Type B pancreatic cell (in vitro differentiated cells): ENCODE results near the gene CFAP97. TPM values are rescaled to one million over a fixed set of nuclear protein-coding genes. Genes with fewer than 3 reads are reported as not detected.
"Not testable (repeated sequence)": the region's sequence is repeated elsewhere in the genome, so short reads cannot be mapped to it uniquely, and the experiment has no call there.

Experiments
- DNase-seq: peaks from one replicate; pipeline ENCODE4 v3.0.0; 2021; ENCODE audit warnings: mixed read lengths; ENCODE audit not compliant: unreplicated experiment; ENCODE audit errors: extremely low spot score
- H3K27ac Mint-ChIP-seq: 2 replicates; pipeline ENCODE4 v1.8.0; 2021; ENCODE audit warnings: mild to moderate bottlenecking, mixed read lengths
- H3K27me3 Mint-ChIP-seq: 2 replicates; pipeline ENCODE4 v1.8.0; 2021; ENCODE audit warnings: mixed read lengths
- H3K36me3 Mint-ChIP-seq: 2 replicates; pipeline ENCODE4 v1.8.0; 2021; ENCODE audit warnings: mixed read lengths
- H3K4me1 Mint-ChIP-seq: one replicate; pipeline ENCODE4 v1.8.0; 2021; ENCODE audit warnings: mixed read lengths; ENCODE audit not compliant: unreplicated experiment
- H3K4me3 Mint-ChIP-seq: 2 replicates; pipeline ENCODE4 v1.8.0; 2021; ENCODE audit warnings: mild to moderate bottlenecking, mixed read lengths
- H3K9me3 Mint-ChIP-seq: 2 replicates; pipeline ENCODE4 v1.8.0; 2021; ENCODE audit warnings: mixed read lengths
- total RNA-seq: library from RNA; stranded (reverse); gene quantifications from 2 replicates; pipeline ENCODE4 v1.2.1, GENCODE V29; 2021; ENCODE audit warnings: low replicate concordance
- TF ChIP-seq, protein P1 (sequence below): fragments of 200-600 bp; sonication (generic); conservative IDR thresholded peaks from 2 replicates; pipeline ENCODE4 v1.5.0; 2021; ENCODE audit warnings: antibody characterized with exemption, mild to moderate bottlenecking

The CFAP97 gene
- total RNA-seq, 1 donor from 2014 or later: 21.6 TPM

DNA sequence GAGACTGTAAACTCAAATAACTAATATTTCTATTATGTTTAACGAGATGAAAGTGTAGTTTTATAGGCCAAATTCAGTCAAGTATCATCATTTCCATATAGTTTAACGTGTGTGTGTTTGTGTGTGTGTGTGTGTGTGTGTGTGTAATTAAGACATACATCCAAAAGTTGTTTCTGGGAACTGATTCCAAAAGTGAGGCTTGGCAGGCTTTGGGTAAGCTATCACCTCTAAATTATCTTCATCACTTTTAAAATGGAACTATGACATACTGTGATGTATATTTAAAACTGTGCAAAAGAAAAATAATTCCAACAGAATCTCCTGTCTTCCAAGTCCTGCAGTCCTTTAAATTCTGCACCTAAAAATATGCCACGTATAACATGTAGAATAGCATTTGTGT lies 79.8 kb downstream of the CFAP97 start:
- H3K27me3 Mint-ChIP-seq: peaks cover 40% of the 10 kb centered on the region
- no peak overlapping the region for H3K4me3 Mint-ChIP-seq
- no peak for DNase-seq
- no peaks in the 10 kb centered on the region for H3K9me3 Mint-ChIP-seq
- TF ChIP-seq, protein P1, sequence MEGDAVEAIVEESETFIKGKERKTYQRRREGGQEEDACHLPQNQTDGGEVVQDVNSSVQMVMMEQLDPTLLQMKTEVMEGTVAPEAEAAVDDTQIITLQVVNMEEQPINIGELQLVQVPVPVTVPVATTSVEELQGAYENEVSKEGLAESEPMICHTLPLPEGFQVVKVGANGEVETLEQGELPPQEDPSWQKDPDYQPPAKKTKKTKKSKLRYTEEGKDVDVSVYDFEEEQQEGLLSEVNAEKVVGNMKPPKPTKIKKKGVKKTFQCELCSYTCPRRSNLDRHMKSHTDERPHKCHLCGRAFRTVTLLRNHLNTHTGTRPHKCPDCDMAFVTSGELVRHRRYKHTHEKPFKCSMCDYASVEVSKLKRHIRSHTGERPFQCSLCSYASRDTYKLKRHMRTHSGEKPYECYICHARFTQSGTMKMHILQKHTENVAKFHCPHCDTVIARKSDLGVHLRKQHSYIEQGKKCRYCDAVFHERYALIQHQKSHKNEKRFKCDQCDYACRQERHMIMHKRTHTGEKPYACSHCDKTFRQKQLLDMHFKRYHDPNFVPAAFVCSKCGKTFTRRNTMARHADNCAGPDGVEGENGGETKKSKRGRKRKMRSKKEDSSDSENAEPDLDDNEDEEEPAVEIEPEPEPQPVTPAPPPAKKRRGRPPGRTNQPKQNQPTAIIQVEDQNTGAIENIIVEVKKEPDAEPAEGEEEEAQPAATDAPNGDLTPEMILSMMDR: no peak
- peaks cover 7% of the 10 kb centered on the region for H3K4me1 Mint-ChIP-seq
- no peaks in the 10 kb centered on the region for H3K36me3 Mint-ChIP-seq
- H3K27ac Mint-ChIP-seq: no peak overlapping the region

DNA sequence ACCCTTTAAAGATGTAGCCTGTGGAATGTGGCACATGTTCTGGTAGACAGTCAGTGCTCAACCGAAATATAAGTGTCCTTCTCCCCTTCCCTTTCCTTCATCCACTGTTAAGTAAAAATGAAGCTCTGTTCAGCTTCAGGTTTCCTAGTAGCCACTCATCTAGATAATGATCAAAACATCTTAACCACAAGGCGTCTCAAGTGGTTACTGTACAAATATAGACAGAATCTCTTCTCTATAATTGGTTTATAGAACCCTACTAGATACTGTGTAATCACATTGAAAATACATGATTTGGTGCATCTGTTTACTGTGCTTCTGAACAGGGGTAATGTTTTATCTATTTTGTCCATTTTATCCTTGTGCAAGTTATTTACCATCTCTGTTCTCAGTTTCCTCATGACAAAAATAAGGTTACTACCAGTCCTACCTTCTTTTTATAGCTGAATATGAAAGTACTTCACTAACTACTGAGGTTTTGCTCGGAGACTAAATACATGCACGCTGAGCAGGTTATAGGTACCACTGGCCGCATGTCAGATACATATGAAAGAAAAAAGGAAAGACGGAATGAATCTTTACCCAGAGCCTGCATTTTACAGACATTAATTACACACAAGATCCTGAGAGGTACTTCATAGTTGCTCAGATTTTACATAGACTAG lies 81.0 kb downstream of the CFAP97 start:
- no peak overlapping the region for H3K27ac Mint-ChIP-seq
- peaks cover 35% of the 10 kb centered on the region for H3K27me3 Mint-ChIP-seq
- H3K9me3 Mint-ChIP-seq: no peaks in the 10 kb centered on the region
- TF ChIP-seq, protein P1: no peak
- no peak for DNase-seq
- peaks cover 11% of the 10 kb centered on the region for H3K4me1 Mint-ChIP-seq
- no peaks in the 10 kb centered on the region for H3K36me3 Mint-ChIP-seq
- H3K4me3 Mint-ChIP-seq: no peak overlapping the region

DNA sequence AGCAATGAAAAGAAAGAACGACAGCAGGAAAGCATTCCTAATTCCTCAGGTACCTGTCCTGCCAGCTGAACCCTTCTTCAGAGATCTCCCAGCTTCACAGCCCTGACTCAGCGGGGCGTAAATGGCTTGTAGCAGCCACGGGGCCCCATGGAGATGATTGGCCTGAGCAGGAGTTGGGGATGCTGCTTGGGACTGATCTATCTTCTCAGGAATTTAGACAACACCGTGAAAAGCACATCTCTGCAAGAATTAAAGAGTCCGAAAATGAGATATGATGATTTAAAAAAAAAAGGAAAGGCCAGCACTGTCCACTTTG lies 83.2 kb downstream of the CFAP97 start:
- peaks cover 17% of the 10 kb centered on the region for H3K4me1 Mint-ChIP-seq
- TF ChIP-seq, protein P1: no peak
- H3K4me3 Mint-ChIP-seq: no peak overlapping the region
- DNase-seq: no peak
- H3K36me3 Mint-ChIP-seq: no peaks in the 10 kb centered on the region
- H3K27me3 Mint-ChIP-seq: peaks cover 28% of the 10 kb centered on the region
- H3K27ac Mint-ChIP-seq: no peak overlapping the region
- H3K9me3 Mint-ChIP-seq: no peaks in the 10 kb centered on the region

DNA sequence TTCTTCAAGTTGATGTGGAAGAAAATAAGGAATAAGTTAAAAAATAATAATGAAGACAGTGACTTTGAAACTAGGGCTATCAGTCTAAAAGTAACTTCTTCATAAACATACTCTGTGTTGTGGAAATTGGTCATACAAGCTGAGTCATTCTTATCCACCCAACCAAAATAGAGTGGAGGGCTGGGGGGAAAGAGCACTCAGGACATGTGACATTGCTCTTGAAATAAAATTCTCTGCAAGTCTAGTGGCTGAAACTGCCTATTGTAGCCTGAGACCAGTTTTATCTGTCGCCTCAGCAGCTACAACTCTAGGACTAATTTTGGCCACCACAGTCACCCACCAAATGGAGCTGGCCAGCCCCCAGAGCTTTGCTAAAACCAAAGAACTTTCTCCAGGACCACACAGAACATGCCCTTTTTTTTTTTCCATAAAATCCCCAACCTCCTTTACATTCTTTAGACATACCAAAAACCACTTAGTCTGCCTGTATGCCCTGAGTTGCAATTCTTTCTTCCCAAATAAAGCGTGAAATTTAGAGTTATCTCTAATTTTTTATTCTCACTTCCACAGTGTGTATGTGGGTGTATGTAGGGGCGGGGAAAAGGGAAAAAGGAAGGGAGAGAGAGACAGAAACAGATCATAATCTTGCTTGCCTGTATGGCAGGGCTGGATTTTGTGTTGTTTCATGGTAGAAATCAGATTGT lies 83.7 kb downstream of the CFAP97 start:
- no peak overlapping the region for H3K27ac Mint-ChIP-seq
- no peak overlapping the region for H3K4me3 Mint-ChIP-seq
- no peaks in the 10 kb centered on the region for H3K9me3 Mint-ChIP-seq
- H3K4me1 Mint-ChIP-seq: peaks cover 17% of the 10 kb centered on the region
- H3K27me3 Mint-ChIP-seq: peaks cover 24% of the 10 kb centered on the region
- DNase-seq: no peak
- no peaks in the 10 kb centered on the region for H3K36me3 Mint-ChIP-seq
- TF ChIP-seq, protein P1: no peak

DNA sequence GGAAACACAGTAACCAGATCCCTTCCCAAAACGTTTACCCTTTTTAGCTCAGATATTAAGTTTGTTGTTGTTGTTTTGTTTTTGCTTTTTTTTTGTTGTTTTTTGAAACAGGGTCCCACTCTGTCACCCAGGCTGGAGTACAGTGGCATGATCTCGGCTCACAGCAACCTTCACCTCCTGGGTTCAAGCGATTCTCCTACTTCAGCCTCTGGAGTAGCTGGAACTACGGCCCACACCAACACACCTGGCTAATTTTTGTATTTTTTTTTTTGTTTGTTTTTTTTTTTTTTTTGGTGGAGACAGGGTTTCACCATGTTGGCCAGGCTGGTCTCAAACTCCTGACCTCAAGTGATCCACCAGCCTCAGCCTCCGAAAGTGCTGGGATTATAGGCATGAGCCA lies 84.3 kb downstream of the CFAP97 start:
- peaks cover 17% of the 10 kb centered on the region for H3K4me1 Mint-ChIP-seq
- H3K36me3 Mint-ChIP-seq, H3K4me3 Mint-ChIP-seq, H3K27ac Mint-ChIP-seq, DNase-seq, H3K9me3 Mint-ChIP-seq: not testable (repeated sequence)
- peaks cover 18% of the 10 kb centered on the region for H3K27me3 Mint-ChIP-seq

DNA sequence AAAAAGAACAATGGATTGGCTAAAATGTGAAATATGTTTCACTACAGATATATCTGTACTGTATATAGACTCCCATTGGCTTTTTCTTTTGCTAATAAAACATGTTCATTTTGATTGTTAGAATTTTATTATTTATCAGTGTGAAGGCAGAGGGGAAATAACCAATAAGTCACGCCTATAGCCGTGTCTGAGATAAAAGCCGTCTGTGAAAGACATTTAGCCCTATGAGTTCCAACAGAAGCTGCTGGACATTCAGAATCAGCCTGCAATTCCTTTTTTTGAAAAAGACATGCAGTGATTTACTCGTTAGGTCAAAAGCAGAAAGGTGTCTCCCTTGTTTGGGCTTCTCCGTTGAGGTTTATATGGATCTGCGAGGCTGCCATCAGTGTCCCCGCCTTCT lies 84.9 kb downstream of the CFAP97 start:
- Mint-ChIP-seq H3K27ac (no peak overlapping the region), H3K4me1 (peaks cover 17% of the 10 kb centered on the region), H3K36me3 (no peaks in the 10 kb centered on the region), H3K9me3 (no peaks in the 10 kb centered on the region), H3K4me3 (no peak overlapping the region), H3K27me3 (peaks cover 14% of the 10 kb centered on the region)
- TF ChIP-seq, protein P1: no peak
- no peak for DNase-seq
